ENCODE data around the gene AMT.

The AMT gene

GRCh38 chr3:49422379-49423248, at the start of gene AMT:
Gene AMT (minus strand): TSS chr3:49422473. CDS start chr3:49422450, 23 bp downstream.
- DNase-seq (ENCODE audit: low spot score), result no peak

- DNase-seq (ENCODE audit: low spot score), result peak; percentile 12
These were observed 48.6 kb upstream of the AMT start for GRCh38 chr3:49470714-49471420.

DNA sequence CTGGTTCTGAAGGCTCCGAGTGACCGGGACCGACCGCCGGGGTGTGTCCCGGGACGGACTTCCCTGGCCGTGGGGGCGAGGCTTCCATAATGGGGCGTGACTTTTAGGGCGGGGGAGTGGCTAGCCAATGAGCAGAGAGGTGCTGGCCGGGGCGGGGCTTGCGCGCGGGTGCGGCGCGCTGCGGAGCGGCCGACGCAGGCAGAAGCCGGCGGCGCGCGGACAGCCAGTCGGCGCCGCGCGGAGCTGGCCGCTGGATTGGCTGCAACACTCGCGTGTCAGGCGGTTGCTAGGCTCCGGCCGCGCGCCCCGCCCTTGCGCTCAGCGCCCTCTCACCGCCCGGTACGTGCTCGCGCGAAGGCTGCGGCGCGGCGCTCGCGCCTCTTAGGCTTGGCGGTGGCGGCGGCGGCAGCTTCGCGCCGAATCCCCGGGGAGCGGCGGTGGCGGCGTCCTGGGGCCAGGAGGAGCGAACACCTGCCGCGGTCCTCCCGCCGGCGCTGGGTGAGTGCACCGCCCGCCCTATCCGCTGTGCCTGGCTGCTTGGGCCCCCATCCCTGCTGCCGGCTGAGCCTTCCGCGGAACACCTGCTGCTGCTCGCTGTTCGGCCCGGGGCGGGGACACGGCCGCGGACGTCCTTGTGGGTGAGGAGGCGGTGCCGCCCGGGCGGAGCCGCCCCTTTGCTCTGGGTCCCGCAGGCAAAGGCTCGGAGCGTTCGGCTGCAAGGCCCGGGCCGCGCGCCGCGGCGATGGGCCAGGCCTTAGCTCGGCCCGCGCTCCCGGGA, 47.9 kb upstream of the AMT start, which contains the start of gene DAG1:
Gene DAG1 (plus strand): TSS at position 332 of the 778 bp plus-strand sequence. CDS start 40,268 bp downstream, outside the sequence.
- peak; percentile 98 for DNase-seq (ENCODE audit: low spot score)

GRCh38 chr3:49469037-49469935, 47.0 kb upstream of the AMT start:
- peak; percentile 87 for DNase-seq (ENCODE audit: low spot score)

GRCh38 chr3:49466085-49466484, 43.8 kb upstream of the AMT start:
- no peak for DNase-seq (ENCODE audit: low spot score)

DNA sequence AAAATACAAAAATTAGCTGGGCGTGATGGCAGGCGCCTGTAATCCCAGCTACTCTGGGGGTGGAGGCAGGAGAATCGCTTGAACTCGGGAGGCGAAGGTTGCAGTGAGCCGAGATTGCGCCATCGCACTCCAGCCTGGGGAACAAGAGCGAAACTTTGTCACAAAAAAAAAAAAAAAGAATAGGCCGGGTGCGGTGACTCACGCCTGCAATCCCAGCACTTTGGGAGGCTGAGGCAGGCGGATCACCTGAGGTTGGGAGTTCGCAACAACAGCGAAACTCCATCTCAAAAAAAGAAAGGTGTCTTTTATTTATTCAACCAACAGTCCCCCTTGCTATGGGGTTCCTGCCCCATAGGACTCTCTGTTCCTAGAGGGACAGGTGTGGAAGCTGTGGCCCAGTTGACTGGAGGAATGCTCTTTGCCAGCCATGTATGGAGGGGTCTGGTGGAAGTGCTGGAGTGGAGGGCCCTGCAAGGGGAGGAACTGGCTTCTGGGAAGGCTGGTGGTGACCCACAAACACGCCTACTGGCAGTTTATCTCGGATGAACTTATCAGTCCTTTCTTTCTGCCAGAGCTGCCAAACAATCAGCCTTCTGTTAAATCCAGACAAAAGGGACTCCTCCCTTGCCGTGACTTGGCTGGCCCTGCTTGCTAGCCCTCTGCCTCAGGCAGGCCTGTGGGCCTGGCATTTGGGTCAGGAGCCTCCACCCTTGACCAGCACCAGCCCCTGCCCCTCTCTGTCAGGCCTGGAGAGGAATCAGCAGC, 43.2 kb upstream of the AMT start:
- peak; percentile 8 for DNase-seq (ENCODE audit: low spot score)

GRCh38 chr3:49462222-49462621, 39.9 kb upstream of the AMT start:
- peak; percentile 56 for DNase-seq (ENCODE audit: low spot score)

DNA sequence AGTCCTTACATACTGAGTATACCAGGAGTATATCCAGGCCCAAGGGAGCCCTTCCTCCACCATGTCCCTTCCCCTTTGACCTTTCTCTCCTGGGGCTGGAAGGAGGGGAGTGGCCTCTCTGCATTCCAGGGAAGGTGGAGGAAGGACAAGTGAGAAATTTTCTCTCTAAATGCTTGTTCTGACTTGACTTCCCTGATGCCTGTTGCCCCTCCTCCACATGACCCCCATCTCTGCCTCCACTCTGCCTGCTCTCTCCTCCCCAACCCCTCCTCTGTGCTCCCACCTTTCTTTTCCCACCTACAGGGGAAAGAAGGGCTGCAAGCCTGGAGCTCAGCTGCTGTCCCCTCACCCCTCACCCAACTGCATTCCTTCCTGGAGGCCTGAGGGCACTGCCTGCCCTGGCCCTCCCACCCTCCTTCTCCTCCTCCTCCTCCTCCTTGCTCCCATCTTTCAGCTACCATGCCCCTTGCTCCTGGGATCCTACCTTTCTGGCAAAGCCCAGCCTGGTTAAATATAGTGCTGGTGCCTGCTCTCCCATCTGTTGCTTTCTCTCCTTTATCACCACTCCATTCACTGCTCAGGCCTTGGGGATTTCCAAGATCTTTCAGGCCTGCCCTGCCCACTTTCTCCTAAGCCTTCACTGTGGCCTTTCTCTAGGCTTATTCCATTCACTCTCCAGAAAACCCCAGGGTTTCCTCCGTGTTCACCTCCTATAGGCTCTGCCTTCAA, 39.3 kb upstream of the AMT start:
- DNase-seq (ENCODE audit: low spot score), result peak; percentile 21

- no peak for DNase-seq (ENCODE audit: low spot score)
These were observed 38.7 kb upstream of the AMT start for GRCh38 chr3:49460956-49461355.

DNA sequence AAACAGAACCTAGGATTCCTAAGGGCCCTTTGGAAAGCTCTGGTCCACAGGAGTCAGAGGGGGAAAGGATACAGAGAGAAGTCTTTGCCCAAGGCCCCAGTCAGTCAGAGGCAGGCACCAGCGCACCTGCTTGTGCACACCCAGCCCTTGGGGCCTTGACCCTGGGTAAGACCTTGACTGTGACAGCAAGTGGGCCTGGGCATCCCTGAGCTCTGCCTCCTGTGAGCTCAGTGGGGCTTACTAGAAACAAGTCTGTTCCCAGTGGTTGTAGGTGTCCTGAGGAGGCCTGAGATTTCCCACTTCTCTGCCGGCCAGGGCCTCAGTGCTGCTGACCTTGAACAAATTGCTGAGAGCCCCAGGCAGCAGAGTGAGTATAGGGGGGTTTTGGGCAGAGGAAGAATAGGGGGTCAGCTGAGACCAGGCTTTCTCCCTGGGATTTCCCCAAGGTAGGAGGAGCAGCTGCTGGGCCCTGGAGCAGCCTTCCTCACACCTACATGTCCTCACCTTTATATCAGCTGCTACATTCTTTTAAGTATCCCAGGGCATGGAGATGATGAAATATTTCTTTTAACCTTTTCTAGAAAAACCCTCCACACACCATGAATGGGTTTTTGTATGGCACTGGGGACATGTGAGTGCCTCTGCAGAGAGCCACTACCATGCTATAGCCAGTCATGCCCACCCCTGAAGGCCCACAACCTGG, 38.1 kb upstream of the AMT start:
- peak; percentile 3 for DNase-seq (ENCODE audit: low spot score)

- DNase-seq (ENCODE audit: low spot score), result peak; percentile 8
These were observed 34.2 kb upstream of the AMT start for GRCh38 chr3:49456466-49456865.

GRCh38 chr3:49454898-49455681, 32.8 kb upstream of the AMT start:
- DNase-seq (ENCODE audit: low spot score), result peak; percentile 8

- DNase-seq (ENCODE audit: low spot score), result peak; percentile 7
These were observed 32.2 kb upstream of the AMT start for GRCh38 chr3:49454458-49454857.

DNA sequence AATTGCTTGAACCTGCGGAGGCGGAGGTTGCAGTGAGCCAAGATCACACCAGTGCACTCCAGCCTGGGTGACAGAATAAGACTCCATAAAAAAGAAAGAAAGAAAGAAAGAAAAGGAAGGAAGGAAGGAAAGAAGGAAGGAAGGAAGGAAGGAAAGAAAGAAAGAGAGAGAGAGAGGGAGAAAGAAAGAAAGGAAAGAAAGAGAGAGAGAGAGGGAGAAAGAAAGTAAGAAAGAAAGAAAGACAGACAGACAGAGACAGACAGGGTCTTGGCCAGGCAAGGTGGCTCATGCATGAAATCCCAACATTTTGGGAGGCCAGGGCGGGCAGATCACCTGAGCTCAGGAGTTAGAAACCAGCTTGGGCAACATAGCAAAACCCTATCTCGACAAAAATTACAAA, 31.3 kb upstream of the AMT start:
- no peak for DNase-seq (ENCODE audit: low spot score)

DNA sequence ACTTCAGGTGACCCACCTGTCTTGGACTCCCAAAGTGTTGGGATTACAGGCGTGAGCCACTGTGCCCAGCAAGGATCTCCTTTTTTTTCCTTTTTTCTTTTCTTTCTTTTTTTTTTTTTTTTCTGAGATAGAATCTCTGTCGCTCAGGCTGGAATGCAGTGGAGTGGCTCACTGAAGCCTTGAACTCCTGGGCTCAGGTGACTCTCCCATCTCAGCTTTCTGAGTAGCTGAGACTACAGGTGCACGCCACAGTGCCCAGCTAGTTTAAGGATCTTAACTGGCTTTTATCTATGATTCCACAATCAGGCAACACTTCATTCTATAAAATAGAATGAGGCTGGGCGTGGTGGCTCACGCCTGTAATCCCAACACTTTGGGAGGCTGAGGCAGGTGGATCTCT, 23.1 kb upstream of the AMT start:
- no peak for DNase-seq (ENCODE audit: low spot score)

- no peak for DNase-seq (ENCODE audit: low spot score)
These were observed 12.5 kb upstream of the AMT start for GRCh38 chr3:49434731-49435130.

- DNase-seq (ENCODE audit: low spot score), result no peak
These were observed 6.4 kb upstream of the AMT start for GRCh38 chr3:49428752-49429080.

DNA sequence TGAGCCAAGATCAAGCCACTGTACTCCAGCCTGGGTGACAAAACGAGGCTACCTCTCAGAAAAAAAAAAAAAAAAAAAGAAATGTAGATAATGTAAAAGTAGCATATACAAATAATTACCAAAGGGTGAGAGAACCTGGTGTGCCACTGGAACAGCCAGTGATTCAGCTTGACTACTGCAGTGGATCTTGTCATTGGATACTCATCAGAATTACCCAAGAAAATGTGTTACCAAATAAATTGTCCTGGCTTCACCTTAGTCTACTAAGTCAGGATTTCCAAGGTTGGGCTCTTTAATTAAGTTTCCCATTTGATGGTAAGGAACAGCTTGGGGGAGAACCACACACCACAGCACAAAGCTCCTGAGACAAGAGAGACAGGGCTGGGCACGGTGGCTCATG, 5.3 kb upstream of the AMT start:
- DNase-seq (ENCODE audit: low spot score), result no peak

- no peak for DNase-seq (ENCODE audit: low spot score)
These were observed 2.5 kb upstream of the AMT start for GRCh38 chr3:49424816-49425215.
